ENCODE measurements around the gene PPP5C. TPM values are rescaled to one million over a fixed set of nuclear protein-coding genes. Genes with fewer than 3 reads are reported as not detected.

PPP5C gene
- total and polyA plus RNA-seq, 2 of the 13 experiments (the other 11 are each of a cell fraction or from before 2014, with no cell fraction given), result 41.6 to 67.9 TPM

GRCh38 chr19:46355234-46356148 lies 8.6 kb downstream of the PPP5C start (continued):
- TF ChIP-seq ATF2 (CRISPR knock-in tag; IDR thresholded peaks at IDR 0.05) (0 out of 2 replicates have a peak, but pooled peaks have one; percentile 35), PRPF4 (IDR thresholded peaks at IDR 0.05; ENCODE audit: low read depth, low read length, poor library complexity, severe bottlenecking) (peak; percentile 62), HNF4A (CRISPR knock-in tag; IDR thresholded peaks at IDR 0.05) (peak; percentile 58), ERF (CRISPR knock-in tag; IDR thresholded peaks at IDR 0.05) (peak; percentile 38; the same call in 1 of the 2 replicates), NR2F6 (IDR thresholded peaks at IDR 0.05) (peak; percentile 28; the same call in 1 of the 2 replicates), NR2F6 (CRISPR knock-in tag; IDR thresholded peaks at IDR 0.05) (peak; percentile 78), NR2F1 (CRISPR knock-in tag; IDR thresholded peaks at IDR 0.05) (peak in 1 of 2 experiments; percentile 30; a peak in 1 of 4 replicates), ARNT2 (CRISPR knock-in tag; IDR thresholded peaks at IDR 0.05; ENCODE audit: low read depth) (peak; percentile 25; the same call in 1 of the 2 replicates), ZMYM4 (CRISPR knock-in tag; IDR thresholded peaks at IDR 0.05) (peak; percentile 53; the same call in 1 of the 2 replicates), ETV5 (CRISPR knock-in tag; IDR thresholded peaks at IDR 0.05; ENCODE audit: borderline replicate concordance) (peak; percentile 70; the same call in 1 of the 2 replicates), ZFY (CRISPR knock-in tag; IDR thresholded peaks at IDR 0.05) (0 out of 2 replicates have a peak, but pooled peaks have one; percentile 24), DRAP1 (CRISPR knock-in tag; IDR thresholded peaks at IDR 0.05) (peak; percentile 50), THAP9 (CRISPR knock-in tag; IDR thresholded peaks at IDR 0.05; ENCODE audit: borderline replicate concordance) (peak; percentile 43; the same call in 1 of the 2 replicates), NCOA2 (CRISPR knock-in tag; IDR thresholded peaks at IDR 0.05) (0 out of 2 replicates have a peak, but pooled peaks have one; percentile 26), GATAD2A (CRISPR knock-in tag; IDR thresholded peaks at IDR 0.05) (peak; percentile 49; the same call in 1 of the 2 replicates), ZBTB26 (CRISPR knock-in tag; IDR thresholded peaks at IDR 0.05; ENCODE audit: borderline replicate concordance) (peak; percentile 56; the same call in 1 of the 2 replicates), HNF1A (IDR thresholded peaks at IDR 0.05; ENCODE audit: low read depth) (peak; percentile 73), HNF1A (CRISPR knock-in tag; IDR thresholded peaks at IDR 0.05; ENCODE audit: borderline replicate concordance) (peak; percentile 84), SAP130 (CRISPR knock-in tag; IDR thresholded peaks at IDR 0.05; ENCODE audit: low read depth) (peak; percentile 72)
